Jurkat, Clone E6-1 (cell line): ENCODE measurements around the gene CHST12. TPM values are rescaled to one million over a fixed set of nuclear protein-coding genes. Genes with fewer than 3 reads are reported as not detected.

ENCODE experiments used
- DNase-seq: peaks from one replicate; pipeline ENCODE4 v3.0.0-alpha.2; 2011; ENCODE audit warnings: low read depth, low spot score
- H3K4me3 ChIP-seq: 2 replicates; pipeline ENCODE4 v1.5.1; 2011; ENCODE audit warnings: mild to moderate bottlenecking, low read length, control low read depth, moderate library complexity
- polyA plus RNA-seq: library from polyadenylated mRNA; unstranded; fragments of >200 nt; gene quantifications from one replicate; pipeline ENCODE4 v1.2.1, GENCODE V29; 2012; ENCODE audit warnings: missing spikeins; ENCODE audit not compliant: insufficient read length, insufficient read depth

CHST12 gene
- polyA plus RNA-seq: 17.7 TPM

DNA sequence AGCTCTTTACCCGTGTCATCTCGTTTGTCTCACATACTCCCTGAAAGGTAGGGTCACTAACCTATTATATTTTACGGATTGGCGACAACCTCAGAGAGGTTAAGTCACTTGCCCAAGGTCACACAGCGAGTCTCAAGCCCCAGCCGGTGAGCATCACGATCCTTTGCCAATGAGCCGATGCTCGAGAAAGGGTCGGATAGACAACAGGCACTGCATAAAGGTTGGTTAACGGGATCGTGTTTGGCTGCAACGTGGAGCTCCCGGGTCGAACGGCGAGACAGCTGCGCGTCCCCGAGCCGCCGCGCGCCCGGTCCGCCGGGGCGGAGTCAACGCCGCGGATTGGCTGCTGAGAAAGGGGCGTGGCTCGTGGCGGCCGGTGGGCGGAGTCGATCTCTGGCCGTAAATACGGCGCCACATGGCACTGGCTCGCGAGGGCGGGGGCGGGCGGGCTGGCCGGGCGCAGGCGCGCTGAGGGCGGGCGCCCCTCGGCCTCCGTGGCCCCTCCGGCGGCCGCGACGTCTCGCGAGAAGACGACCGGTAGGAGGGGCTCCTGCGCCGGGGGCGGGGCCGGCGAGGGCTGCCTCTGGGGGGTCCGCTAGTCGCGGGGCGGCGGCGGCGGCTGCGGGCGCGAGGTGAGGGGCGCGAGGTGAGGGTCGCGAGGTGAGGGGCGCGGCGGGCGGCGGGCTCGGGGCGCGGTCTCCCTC is at the start of gene CHST12:
Gene CHST12, plus strand, starts transcription at position 598 of the 704 bp plus-strand sequence. CDS start 29,029 bp downstream, outside the sequence.
- peak; percentile 86 for DNase-seq
- peak within 1 kb of the TSS; percentile 84 for H3K4me3 ChIP-seq

DNA sequence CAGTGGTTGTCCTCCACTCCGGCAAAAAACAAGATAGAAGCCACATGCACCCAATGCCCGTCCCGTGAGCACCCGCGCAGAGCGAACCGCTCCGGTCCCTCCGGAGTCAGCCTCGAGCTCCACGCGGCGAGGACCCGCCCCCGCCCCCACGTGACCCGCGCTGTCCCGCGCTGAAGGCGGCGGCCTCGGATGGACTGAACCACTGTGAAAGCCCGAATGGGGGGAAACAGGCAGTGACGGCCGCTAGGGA is 49.5 kb upstream of the CHST12 start:
- DNase-seq: no peak
- H3K4me3 ChIP-seq: peak overlapping the region; percentile 94

DNA sequence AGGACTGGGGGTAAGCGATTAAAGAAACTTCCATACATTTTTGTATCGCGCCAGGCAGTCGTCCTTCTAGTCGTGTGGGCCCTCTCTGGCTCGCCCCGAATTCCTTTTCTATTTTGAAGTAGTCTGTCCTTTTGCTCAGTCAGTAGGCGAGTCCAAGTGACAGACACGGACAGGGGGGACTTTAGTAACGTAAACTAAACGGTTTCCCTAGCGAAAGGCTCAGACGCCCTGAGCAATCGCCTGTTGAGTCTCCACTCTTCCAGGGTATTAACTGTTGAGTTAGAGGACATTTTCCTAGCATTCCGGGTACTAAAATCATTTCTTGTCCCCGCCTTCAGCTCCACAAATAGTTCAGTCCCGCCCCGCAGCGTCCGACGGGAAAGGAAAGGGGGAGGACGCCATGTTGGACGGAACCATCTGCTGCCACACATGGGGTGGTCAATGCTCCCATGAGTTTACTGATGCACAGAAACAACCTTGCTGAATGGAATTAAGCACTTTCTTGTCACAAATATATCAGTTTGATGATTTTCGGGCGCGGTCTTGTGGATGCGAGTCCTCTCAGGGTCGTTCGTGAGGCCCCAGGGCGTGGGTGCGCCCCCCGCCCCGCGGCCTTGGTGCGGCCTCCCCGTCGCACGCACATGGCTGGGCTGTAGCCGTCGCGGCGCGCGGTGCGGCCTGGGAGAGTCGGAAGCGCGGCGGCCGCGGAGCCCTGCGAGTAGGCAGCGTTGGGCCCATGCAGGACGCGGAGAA is 49.0 kb upstream of the CHST12 start, which contains the start of gene EIF3B:
Gene EIF3B, plus strand, starts transcription at position 642 of the 753 bp plus-strand sequence. Its CDS starts 95 bp downstream, at position 737.
- H3K4me3 ChIP-seq: peak within 1 kb of the TSS; percentile 94
- DNase-seq: peak; percentile 94

DNA sequence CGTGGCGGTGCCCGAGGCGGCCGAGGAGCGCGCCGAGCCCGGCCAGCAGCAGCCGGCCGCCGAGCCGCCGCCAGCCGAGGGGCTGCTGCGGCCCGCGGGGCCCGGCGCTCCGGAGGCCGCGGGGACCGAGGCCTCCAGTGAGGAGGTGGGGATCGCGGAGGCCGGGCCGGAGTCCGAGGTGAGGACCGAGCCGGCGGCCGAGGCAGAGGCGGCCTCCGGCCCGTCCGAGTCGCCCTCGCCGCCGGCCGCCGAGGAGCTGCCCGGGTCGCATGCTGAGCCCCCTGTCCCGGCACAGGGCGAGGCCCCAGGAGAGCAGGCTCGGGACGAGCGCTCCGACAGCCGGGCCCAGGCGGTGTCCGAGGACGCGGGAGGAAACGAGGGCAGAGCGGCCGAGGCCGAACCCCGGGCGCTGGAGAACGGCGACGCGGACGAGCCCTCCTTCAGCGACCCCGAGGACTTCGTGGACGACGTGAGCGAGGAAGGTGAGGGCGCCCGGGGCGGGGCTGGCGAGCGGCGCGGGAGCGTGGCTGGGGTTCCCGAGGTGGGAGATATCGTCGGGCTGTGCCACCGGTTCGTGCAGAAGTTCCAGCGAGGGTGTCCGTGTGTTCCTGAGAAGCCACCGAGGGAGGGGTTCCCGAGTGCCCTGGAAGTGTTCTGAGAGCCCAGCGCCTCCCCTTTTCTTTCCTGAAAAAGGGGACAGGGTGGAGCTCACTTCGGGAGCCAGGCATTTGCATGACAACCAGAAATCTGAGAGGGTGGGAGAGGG is 48.3 kb upstream of the CHST12 start:
- DNase-seq: no peak
- H3K4me3 ChIP-seq: peak overlapping the region; percentile 94

DNA sequence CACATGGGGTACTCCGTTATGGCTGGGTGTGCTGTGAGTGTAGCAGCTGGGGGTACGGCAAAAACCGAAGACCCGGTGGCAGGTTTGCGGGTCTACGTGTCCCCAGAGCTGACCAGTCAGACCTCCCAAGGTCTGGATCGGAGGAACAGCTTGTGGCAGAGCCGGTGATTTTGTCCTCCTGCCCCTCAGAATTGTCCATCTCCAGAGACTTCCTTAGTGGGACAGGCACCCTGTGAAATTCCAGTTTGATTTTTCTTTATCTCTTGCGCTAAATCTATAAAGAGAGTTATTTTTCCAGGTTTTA is 47.8 kb upstream of the CHST12 start:
- H3K4me3 ChIP-seq: peak overlapping the region; percentile 94
- no peak for DNase-seq

DNA sequence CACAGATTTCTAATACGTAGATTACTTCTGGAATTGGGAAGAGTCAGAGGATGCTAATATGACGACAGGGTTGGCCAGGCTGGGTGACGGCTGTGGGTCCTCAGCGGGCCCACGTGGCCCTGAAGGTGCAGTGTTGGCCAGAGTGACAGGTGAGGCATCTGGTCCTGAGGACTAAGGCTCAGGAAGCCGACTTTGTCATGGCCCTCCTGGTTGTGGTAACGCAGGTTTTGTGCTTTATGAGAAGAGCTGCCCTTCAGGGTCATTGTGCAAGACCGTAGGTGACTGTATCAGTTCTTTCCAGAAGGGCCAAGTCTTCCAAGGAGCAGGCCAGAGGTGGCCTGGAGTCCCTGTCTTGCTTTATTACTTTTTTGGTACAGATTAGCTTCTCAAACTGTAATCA is 46.2 kb upstream of the CHST12 start:
- no peak for DNase-seq
- H3K4me3 ChIP-seq: no peak overlapping the region

DNA sequence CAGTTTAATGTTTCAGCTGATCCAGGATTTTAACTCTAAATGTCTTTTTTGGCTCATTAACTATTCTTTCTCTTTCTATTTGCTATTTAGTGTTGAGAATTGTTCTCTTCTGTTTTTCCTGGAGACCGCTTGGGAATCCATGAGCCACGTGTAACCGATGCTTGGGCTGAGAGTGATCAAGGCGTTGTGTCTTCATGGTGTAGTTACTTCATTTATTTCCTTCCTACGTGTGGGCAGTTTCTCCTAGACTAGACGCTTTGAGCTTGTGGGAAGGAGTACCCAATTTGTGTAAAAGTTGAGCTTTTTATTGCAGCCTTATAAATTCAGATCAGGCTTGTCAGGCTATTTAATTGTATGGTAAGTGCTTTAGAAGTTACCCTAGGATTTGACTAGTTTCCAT is 45.8 kb upstream of the CHST12 start:
- no peak overlapping the region for H3K4me3 ChIP-seq
- DNase-seq: no peak

DNA sequence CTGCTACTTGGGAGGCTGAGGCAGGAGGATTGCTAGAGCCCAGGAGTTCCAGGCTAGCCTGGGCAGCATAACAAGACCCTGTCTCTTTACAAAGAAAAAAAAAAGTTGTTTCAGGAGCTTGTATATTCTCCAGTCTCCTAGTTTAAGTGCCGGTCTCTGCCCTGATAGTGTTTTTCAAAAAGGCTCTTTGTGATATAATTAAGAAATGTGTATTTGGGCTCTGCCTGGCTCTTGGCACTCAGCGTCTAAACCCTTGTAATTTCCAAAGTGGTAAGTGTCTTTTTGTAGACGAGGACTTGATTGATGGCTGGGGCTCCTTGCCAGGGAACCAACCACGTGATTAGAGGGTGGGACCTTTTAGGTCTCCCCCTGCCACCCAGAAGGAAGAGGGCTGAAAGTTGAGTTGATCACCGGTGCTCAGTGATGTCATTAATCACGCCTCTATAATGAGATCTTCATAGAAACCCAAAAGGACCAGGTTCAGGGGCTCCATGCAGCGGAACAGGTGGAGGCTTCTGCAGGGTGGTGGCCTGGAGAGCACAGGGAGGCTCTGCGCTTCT is 44.4 kb upstream of the CHST12 start:
- H3K4me3 ChIP-seq: no peak overlapping the region
- DNase-seq: no peak

DNA sequence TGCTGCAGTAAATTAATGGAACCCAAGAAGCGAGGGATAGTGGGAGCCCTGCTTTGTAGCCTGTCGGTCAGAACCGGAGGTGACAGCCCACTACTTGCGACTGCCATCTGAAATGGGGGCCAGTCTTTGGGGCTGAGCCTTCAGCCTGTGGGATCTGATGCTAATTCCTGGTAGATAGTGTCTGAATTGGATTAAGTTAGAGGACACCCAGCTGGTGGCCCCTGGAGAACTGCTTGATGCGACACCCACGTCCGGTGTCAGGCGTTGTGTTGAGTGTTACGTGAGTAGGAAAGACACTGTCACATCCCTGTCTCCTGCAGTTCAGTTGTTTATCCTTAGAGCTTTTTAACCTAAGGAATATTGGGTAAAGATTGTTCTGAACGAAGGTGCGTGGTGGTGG is 43.8 kb upstream of the CHST12 start:
- no peak overlapping the region for H3K4me3 ChIP-seq
- no peak for DNase-seq

DNA sequence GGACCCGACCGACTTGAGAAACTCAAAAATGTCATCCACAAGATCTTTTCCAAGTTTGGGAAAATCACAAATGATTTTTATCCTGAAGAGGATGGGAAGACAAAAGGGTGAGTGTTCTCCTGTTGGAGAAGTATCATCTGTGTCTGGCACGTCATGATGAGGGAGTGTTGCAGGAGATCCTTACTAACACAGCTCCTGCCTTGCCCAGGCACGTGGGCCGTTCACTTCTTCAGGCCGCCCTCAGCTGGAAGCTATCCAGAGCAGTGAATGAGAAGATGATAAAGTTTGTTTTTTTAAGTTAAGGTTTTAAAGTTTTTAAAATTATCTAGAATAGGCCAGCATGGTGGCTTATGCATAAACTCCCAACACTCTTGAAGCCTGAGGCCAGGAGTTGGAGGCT is 42.6 kb upstream of the CHST12 start:
- no peak for DNase-seq
- no peak overlapping the region for H3K4me3 ChIP-seq

DNA sequence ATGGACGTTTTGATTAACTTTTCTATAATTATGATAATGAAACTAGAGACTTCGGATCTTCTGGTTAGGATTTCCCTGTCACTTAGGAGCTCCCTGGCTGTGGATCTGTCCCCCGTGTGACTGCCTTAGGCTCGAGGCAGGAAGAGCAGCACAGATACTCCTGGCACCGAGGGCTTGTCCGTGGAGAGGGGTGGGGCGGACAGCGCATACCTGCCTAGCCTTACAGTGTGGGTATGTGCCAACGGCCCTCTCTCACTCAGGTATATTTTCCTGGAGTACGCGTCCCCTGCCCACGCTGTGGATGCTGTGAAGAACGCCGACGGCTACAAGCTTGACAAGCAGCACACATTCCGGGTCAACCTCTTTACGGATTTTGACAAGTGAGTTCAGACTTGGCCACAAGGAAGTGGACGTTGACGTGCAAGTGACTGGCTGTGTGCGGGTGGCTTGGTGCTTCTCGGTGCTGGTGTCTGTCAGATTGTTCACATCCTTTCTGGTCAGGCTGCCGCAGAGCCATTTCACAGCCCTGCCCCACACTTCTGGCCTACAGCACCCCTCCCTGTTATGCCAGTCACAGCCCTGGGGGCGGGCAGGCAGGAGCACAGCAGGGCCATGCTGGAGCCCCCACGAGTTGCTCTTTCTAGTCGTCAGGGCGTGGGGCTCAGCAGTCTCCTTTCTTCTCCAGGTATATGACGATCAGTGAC is 40.9 kb upstream of the CHST12 start:
- no peak overlapping the region for H3K4me3 ChIP-seq
- DNase-seq: no peak

DNA sequence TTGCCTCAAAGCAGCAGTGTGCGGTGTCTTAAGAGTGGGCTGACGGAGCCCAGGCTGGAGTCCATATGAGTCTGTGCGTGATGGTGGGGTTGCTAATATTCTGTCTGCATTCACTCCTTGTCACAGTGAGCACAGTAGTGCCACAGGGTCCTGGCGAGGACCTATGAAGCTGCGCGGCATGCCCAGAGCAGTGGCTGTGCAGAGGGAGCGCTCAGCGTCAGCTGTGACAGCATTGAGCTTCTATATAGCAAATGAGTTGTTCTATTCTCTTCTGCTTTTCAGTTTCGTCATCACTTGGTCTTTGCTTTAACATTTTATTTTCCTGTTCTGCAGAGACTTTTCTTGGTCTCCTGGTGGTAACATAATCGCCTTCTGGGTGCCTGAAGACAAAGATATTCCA is 34.3 kb upstream of the CHST12 start:
- no peak for DNase-seq

DNA sequence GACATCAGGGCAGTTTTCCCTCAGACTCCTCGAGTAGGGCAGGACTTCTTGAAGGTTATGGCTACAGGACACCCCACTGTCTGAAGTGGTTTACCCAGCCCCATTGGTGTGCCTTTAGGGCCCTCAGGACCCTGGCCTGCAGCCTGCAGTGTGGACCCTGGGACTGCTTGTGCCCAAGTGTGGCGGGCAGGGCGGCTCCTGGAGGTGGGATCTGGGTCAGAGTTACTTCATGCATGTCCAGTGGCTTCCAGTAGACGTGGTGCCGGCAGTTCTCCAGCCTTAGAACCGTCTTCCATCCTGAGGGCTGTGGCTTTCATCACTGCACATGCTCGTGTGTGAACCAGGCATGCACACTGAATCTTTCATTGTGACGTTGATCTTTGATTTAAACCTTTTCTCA is 32.1 kb upstream of the CHST12 start:
- no peak for DNase-seq
- H3K4me3 ChIP-seq: no peak overlapping the region

More for the DNA sequence above, 34.3 kb upstream of the CHST12 start:
- H3K4me3 ChIP-seq: no peak overlapping the region

DNA sequence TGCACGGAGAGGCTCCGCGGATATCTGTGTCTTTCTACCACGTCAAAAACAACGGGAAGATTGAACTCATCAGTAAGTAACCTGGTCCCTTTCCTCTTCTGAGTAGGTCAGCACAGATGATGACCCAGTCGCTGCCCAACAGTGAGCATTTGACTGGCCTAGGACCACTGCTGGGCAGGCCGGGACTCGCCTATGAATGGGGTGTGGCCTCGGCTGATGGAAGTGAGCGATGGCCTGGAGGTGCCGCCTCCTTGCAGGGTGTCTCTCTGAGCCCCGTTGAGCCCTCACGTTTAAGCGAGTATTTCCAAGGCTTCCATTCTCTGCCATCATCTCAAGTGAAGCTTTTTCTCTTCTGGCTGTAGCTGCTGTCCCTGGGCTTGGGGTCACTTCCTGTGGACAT is 30.7 kb upstream of the CHST12 start:
- no peak for DNase-seq
- no peak overlapping the region for H3K4me3 ChIP-seq

DNA sequence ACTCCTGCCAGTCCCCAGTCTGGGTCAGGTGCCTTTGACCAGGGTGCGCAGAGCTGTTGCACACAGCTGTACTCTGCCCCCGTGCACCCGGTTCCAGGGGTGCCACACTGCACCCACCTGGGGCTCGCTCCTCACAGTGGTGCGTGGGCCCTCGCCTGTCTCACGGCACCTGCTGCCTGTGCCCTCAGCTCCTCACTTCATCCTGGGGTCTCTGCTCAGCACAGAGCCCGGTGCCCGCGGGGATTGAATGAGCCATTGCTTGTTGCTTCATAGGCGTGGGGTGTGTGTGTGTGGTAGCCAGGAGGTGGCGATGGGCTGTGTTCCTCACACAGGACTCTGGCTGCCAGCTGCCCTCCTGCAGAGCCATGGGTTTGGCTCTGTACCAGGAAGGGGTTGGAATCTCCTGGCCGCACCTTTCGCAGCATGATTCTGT is 30.3 kb upstream of the CHST12 start:
- no peak for DNase-seq
- H3K4me3 ChIP-seq: no peak overlapping the region

DNA sequence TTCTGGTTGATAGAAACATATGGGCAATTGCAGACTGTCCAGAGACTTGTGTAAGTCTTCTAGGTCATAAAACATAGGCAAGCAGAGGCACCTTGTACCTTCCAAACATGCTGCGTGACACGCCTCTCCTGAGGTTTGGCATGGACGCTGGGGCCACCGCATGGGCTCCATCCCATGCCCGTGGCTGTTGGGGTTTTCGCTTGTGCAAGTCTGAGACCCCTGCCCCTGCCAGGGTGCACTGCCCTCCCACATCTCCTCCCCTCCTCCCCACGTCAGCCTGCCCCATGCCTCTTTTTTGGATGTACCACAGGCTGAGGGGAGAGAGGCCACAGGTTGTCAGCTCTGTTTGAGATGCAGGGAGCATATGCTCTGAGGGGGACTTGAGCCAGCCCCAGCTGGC is 29.8 kb upstream of the CHST12 start:
- no peak overlapping the region for H3K4me3 ChIP-seq
- no peak for DNase-seq

DNA sequence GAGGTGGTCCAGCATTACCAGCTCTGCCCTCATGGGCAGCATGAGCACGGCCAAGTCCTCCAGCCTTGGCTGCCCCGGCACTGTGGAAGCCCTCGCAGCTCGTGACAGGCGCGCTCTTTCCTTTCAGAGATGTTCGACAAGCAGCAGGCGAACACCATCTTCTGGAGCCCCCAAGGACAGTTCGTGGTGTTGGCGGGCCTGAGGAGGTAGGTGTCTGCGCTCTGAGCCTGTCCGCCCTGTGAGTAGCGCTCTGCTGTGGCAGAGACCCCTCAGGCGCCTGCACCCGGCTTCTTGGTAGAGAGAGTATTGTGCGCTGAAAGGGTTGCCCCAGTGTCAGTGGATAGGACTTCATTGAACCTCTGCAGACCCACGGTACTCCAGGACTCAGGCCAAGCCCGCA is 29.0 kb upstream of the CHST12 start:
- DNase-seq: no peak
- H3K4me3 ChIP-seq: no peak overlapping the region

DNA sequence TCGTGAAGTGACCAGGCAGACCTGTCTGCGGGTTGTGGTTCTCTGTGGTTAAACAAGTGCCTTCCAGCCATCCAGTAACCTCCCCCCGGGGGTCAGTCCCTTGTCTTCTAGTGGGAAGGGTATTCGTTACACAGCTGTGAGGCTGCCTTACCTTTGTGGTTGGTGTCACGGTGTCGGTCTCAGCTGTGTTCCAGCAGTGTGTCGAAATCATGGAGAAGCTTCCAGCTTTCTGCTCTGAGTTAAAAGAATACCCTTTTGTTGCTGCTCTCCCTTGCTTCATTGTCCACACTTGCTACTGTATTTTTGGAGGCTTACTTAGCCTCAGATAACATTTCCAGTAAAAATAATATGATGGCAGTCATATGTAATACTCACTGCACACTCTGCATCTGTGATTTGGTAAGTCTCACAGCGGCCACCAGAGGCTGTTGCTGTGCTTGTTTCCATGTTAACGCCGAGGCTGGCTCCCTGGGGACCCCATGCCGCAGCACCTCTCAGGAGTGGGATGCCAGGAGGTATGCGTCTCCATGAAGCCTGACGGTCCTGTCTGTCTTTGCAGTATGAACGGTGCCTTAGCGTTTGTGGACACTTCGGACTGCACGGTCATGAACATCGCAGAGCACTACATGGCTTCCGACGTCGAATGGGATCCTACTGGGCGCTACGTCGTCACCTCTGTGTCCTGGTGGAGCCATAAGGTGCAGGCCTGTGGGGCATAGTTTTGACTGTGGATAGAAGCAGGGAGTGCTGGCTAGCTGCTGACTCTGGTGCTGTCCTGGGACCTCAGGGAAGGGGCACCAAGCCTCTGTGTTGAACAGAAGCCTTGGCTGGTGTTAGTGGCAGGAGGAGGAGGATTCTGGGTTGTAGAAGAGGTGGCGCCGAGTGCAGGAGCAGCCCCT is 28.3 kb upstream of the CHST12 start:
- no peak for DNase-seq
- no peak overlapping the region for H3K4me3 ChIP-seq
